OCI-LY1 (cell line): Measurements from ENCODE around the gene SLC44A3.

Source experiments
- CTCF ChIP-seq: fragments of 200-600 bp; sonication (generic), shearing (Covaris generic); IDR thresholded peaks from 2 replicates; pipeline ENCODE4 v1.5.1; 2017; ENCODE audit warnings: mild to moderate bottlenecking, antibody characterized with exemption, low read length, moderate library complexity, mixed read lengths
- EZH2 ChIP-seq: fragments of 200-600 bp; sonication (generic), shearing (Covaris generic); IDR thresholded peaks from 2 replicates; pipeline ENCODE4 v1.8.0; 2017; ENCODE audit warnings: borderline replicate concordance, mixed run types, mild to moderate bottlenecking, antibody characterized with exemption, low read length, moderate library complexity, mixed read lengths

- TF ChIP-seq EZH2 (no peak), CTCF (no peak)
Measured at GRCh38 chr1:94772845-94773244, 47.3 kb upstream of the SLC44A3 start.
